Astrocyte of the spinal cord (primary cell): ENCODE results near the gene RAB11FIP4.

Experiments
- DNase-seq: peaks from one replicate; pipeline ENCODE4 v3.0.0; 2011; ENCODE audit warnings: low read depth, low spot score
- H3K4me3 ChIP-seq: 2 replicates; pipeline ENCODE4 v1.5.1; 2011; ENCODE audit warnings: low read depth, mild to moderate bottlenecking, low read length, moderate library complexity
- in situ Hi-C: cut with HindIII; loops from 2 replicates; pipeline ENCODE4 v1.10.0; 2017; ENCODE audit warnings: low sequenced_read_pairs
- TF ChIP-seq, protein P1 (sequence below): IDR thresholded peaks from 2 replicates; pipeline ENCODE4 v1.5.1; 2012; ENCODE audit warnings: low read depth, mild to moderate bottlenecking, low read length, inconsistent platforms

Gene RAB11FIP4

DNA sequence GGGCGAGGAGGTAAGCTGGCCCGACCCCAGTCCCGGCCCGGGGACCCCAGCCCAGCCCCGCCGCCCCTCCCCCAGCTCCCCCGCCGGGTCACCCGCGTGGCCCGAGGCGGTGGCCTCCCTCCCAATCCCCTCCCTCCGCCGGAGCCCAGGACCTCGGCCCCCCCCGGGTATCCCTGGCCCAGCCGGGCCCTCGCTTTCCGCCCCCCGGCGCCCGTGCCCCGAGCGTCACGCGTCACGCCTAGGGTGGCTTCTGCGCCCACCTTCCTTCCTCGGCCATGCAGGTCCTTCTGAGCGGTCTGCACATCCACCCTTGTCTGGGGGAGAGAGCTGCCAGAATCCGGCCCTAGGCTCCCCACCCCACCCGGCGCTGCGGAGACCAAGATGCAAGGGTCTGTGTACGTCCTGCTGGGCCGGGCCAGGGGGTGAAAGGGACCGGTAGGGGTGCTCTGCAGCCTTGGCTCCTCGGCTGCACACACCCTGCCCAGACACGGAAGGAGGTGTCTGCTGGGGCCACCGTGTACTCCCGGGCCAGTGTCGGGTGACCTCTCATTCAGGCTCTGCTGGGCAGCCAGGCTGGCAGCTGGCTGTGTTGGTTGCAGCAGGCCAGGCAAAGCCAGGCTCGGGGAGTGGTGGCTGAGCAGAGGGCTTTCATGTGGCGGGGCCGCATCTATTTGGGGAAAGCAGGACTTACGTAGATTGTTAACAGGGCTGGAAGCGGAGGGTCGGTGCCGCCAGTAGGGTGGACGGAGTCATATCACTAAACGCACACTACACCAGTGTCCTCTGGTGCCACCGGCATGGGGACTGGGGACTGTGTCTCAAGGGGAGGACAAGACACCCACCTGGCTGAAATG, 754 bp downstream of the RAB11FIP4 start:
- in situ Hi-C loops, result no loop called here
- H3K4me3 ChIP-seq, result peak overlapping the region; percentile 12
- TF ChIP-seq, protein P1, sequence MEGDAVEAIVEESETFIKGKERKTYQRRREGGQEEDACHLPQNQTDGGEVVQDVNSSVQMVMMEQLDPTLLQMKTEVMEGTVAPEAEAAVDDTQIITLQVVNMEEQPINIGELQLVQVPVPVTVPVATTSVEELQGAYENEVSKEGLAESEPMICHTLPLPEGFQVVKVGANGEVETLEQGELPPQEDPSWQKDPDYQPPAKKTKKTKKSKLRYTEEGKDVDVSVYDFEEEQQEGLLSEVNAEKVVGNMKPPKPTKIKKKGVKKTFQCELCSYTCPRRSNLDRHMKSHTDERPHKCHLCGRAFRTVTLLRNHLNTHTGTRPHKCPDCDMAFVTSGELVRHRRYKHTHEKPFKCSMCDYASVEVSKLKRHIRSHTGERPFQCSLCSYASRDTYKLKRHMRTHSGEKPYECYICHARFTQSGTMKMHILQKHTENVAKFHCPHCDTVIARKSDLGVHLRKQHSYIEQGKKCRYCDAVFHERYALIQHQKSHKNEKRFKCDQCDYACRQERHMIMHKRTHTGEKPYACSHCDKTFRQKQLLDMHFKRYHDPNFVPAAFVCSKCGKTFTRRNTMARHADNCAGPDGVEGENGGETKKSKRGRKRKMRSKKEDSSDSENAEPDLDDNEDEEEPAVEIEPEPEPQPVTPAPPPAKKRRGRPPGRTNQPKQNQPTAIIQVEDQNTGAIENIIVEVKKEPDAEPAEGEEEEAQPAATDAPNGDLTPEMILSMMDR, result no peak
- no peak for DNase-seq

DNA sequence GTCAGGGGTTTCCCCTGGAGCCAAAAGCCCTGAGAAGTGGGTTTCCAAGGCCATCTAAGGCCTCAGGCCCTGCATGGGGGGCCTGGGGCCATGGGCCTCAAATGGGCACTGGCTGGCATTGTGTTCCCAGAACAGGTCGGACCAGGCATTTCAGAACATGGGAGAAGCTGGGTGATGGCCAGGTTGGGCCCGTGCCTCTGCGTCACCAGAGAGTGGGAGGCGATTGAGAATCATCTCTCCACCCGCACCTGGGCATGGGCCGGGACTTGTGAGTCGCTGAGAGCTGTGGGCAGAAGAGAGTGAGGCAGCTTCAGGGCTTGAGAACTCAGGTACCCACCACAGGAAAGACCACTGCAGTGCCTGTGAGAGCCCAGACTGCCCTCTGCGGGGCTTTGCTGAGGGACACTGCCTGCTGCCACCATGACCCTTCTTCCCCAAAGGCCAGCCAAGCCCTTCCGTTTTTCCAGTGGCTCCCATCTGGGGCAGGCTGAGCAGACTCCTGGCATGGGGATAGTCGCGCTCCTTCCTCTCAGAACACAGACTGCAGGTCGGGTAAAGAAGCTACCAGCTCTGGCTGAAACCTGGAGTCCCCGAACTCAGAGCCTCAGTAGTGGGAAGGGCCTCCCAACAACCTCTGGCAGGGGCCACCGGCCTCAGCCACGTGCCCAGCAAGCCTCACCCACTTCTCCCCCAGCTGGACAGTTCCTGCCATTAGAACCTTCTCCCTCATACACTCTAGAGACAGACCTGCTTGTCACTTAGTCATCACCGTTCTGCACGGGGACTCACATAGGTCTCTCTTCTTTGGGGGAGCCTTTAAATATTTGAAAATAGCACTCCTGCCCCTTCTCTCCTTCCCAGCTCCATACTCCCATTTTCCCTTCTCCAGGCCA, 1.6 kb downstream of the RAB11FIP4 start:
- H3K4me3 ChIP-seq, result no peak overlapping the region
- TF ChIP-seq, protein P1, result no peak
- in situ Hi-C loops, result no loop called here
- DNase-seq, result no peak

DNA sequence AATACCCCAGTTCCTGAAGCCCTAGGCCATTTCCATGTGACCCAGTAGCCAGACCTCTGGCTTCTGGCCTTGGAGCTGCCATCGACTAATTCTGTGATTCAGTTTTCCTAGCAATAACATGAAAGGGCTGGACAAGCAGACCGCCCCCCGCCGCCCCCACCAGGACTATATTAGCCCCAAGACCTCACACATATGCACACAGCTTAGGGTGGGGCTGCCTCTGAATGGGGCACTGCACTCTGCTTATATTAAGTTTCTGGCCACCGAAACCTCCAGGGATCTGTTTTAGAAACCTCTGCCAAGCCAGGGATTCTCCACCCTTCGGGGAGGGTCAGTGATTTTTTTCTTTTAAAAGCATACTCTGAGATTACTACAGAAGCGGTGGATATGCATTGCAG, 2.3 kb downstream of the RAB11FIP4 start:
- TF ChIP-seq, protein P1, result no peak
- H3K4me3 ChIP-seq, result no peak overlapping the region
- DNase-seq, result no peak
- in situ Hi-C loops, result no loop called here

DNA sequence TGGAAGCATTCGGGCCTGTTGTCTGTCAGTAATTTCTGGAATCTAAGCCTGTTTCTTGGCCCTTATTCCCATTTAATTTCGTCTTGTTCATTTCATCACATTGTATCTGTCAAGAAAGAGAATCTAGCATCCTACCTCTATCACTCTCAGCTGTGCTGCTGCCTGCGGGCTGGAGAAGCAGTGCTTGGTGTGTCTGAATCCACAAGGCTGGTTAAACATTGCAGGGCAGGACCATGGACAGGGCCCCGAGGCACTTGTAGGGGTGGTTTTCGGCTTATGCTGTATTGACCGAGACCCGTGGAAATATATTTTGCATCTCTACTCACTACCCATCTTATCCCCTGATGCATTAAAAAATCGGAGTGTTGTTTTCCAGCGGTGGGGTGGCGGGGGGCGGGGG, 3.1 kb downstream of the RAB11FIP4 start:
- peak; percentile 73 for DNase-seq

DNA sequence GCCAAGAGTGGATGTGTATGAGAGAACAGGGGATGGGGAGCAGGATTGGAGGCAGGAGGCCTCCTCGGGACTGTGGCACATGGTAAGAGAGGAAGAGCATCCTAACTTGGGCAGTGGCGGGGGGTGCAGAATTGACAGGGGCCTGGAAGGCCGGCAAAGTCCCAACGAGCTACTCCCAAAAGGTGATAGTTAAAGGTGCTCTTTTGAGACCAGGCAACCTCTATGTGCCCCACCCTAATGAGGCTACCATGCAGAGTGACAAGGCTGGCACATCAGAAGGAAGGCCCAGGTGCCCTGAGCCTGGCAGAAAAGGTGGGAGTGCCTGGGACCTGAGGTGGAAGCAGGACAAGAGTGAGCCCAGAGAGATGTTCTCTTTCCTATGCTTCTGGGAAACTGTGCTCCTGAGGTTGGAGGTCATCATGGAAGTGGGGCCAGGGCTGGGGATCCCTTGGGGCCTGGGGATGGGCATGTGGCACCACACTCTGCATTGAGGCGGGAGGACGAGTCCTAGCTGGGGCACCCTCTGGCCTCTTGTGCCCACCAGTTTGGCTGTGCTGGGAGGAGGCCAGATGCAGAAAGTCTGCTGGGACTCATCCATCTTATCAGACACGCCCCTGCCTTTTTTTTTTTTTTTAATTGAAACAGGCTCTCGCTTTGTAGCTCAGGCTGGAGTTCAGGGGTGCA, 5.9 kb downstream of the RAB11FIP4 start:
- in situ Hi-C loops, result no loop called here
- no peak overlapping the region for H3K4me3 ChIP-seq
- TF ChIP-seq, protein P1, result no peak
- no peak for DNase-seq

More for the DNA sequence above, 3.1 kb downstream of the RAB11FIP4 start:
- no peak overlapping the region for H3K4me3 ChIP-seq
- TF ChIP-seq, protein P1, result no peak
- in situ Hi-C loops, result no loop called here
